ENCODE data around the gene ATP5PD.

ATP5PD gene

DNA sequence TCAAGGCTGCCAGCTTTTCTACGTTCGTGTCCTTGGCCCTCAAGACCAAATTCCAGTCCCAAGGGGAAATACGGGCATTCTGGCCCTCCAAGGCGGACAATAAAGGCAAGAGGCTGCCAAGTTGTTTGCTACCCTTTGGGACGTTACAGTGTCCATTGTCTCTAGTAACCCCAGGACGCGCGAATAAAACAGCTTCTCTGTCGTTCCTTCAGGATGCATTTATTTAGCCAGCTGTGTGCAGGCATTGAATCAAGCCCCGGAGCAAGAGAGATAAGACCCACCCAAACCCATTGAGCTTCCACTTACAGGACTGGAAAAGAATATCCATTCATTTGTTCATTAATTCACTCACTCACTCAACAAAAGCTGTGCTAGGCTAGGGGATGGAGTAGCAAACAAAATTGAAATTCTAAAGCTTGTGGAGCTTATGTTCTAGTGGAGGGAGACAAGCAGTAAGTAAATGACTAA is 33.6 kb downstream of the ATP5PD start:
- Histone ChIP-seq H3K9me3 (no peaks in the 10 kb centered on the region), H3K36me3 (no peaks in the 10 kb centered on the region)
- no peak for DNase-seq

DNA sequence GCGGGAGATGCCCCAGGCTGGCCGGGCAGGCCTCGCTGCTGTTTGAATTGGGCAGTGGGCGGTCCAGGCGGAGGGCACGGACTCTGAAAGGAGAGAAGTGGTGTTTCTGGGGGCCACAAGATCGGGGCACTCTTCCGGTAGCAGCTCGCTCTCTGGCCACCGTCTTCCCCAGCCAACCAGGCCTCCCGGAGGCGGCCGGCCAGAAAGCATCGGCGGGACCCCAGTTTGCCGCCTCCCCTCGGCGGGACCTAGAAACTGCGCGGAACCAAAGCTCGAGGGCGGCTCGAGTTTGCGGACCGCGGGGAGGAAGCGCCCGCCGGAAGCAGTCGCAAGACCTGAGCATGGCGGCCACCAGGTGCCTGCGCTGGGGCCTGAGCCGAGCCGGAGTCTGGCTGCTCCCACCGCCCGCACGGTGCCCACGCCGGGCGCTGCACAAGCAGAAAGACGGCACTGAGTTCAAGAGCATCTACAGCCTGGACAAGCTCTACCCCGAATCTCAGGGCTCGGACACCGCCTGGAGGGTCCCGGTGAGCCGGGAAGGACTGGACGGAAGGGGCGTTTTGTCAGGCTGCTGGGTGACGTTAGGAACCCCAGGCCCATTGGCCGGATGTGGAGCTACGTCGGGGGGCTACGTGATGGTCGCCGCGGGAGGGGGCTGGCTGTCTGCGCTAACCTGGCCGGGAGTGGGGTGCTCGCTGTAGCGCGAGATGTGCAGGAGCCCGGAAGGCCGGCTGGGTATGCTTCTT is 34.2 kb downstream of the ATP5PD start, which contains the start of gene MRPL58:
TSS of gene MRPL58 (plus strand) at position 325 of the 746 bp plus-strand sequence. CDS start at position 342, 17 bp downstream.
- no peaks in the 10 kb centered on the region for H3K36me3 ChIP-seq

More for the DNA sequence above, 33.6 kb downstream of the ATP5PD start:
- TF ChIP-seq, protein P1, sequence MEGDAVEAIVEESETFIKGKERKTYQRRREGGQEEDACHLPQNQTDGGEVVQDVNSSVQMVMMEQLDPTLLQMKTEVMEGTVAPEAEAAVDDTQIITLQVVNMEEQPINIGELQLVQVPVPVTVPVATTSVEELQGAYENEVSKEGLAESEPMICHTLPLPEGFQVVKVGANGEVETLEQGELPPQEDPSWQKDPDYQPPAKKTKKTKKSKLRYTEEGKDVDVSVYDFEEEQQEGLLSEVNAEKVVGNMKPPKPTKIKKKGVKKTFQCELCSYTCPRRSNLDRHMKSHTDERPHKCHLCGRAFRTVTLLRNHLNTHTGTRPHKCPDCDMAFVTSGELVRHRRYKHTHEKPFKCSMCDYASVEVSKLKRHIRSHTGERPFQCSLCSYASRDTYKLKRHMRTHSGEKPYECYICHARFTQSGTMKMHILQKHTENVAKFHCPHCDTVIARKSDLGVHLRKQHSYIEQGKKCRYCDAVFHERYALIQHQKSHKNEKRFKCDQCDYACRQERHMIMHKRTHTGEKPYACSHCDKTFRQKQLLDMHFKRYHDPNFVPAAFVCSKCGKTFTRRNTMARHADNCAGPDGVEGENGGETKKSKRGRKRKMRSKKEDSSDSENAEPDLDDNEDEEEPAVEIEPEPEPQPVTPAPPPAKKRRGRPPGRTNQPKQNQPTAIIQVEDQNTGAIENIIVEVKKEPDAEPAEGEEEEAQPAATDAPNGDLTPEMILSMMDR (IDR thresholded peaks at IDR 0.05; ENCODE audit: low read depth, low read length), result no peak
- Histone ChIP-seq H3K4me1 (peaks cover 9% of the 10 kb centered on the region), H3K4me3 (ENCODE audit: low read depth, low read length) (peak overlapping the region; percentile 88), H3K27me3 (no peaks in the 10 kb centered on the region)

DNA sequence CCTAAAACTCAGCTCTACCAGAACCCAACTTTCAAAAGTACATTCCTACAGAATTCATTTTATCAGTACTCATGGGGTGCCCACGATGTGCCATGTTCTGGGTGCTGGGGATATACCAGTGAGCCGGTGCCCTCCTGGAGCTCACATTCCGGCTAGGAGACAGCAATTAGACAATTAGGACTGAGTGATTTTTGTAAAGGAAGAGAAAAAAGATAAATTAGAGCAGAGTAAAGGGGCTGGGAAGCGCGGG is 34.7 kb downstream of the ATP5PD start:
- no peaks in the 10 kb centered on the region for H3K9me3 ChIP-seq
- peaks cover 9% of the 10 kb centered on the region for H3K4me1 ChIP-seq
- H3K36me3 ChIP-seq, result no peaks in the 10 kb centered on the region
- H3K4me3 ChIP-seq (ENCODE audit: low read depth, low read length), result peak overlapping the region; percentile 88
- no peak for DNase-seq
- TF ChIP-seq, protein P1 (IDR thresholded peaks at IDR 0.05; ENCODE audit: low read depth, low read length), result no peak
- H3K27me3 ChIP-seq, result no peaks in the 10 kb centered on the region

More for the DNA sequence above, 34.2 kb downstream of the ATP5PD start, which contains the start of gene MRPL58:
- peak within 1 kb of the TSS; percentile 88 for H3K4me3 ChIP-seq (ENCODE audit: low read depth, low read length)
- peak; percentile 93 for DNase-seq
- TF ChIP-seq, protein P1 (IDR thresholded peaks at IDR 0.05; ENCODE audit: low read depth, low read length), result peak; percentile 44
- peaks cover 9% of the 10 kb centered on the region for H3K4me1 ChIP-seq
- no peaks in the 10 kb centered on the region for H3K9me3 ChIP-seq
- H3K27me3 ChIP-seq, result no peaks in the 10 kb centered on the region

DNA sequence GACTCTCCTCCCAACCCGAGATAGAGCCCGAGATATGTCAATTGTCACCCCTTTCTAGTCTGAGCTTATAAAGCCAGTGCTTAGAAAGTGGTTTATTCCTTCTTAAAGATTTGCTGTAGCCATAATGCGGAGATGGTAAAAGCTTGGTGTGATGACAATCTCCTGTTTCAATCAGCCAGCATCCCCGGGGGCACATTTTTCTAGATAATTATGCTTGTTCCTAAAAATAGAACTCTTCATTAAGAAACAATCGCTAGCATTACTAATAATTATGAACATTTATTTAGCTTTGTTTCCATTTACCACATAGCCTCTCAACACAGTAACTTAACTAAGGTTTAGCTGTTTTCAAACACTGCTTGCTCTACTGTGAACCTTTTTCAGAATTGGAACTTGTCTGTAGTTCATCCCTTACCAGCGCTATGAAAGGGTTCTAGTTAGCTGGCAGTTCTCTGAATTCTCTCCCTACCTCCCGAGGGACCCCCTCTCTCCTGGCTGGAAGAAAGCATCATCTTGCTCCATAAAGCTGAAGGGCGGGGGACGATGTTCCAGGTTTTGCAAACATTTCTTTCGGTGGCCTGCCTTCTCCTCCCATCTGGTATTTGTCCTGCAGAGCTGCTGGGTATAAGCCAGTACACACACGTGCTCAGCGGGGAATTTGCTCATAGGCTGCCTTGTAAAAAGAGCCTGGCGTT is 35.2 kb downstream of the ATP5PD start:
- Histone ChIP-seq H3K36me3 (no peaks in the 10 kb centered on the region), H3K4me3 (ENCODE audit: low read depth, low read length) (peak overlapping the region; percentile 88)
- peak; percentile 74 for DNase-seq

DNA sequence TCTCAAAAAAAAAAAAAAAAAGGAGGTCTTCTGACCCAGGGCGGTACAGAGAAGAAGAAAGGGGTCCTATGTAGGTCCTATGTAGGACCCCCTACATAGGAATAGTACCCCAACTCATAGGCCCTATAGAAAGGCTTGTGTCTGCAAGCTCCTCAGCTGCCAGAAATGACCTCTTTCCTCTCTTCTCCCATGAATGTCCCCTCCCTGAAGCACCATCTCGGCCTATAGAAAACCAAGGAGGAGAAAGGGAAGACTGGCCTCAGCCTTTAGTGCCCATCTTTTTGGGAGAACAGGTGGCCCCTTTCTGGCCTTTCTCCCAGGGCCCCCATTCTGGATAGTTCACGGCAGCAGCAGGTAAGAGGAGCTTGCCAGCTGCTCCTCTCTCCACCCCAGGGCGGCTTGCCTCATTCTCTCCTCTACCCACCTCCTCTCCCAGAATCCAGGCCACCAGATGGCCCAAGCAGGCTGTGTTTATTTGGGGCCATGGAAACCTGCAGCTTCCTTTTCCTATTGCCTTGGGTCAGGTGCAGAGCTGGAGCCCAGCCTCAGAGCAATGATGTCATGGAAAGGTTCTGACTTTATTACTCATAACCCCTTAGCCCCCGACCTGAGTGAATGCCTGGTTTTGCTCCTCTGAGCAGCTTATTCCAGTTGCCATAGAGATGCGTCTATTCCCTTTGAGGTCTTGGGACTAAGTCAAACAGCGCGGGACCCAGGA is 35.9 kb downstream of the ATP5PD start:
- no peaks in the 10 kb centered on the region for H3K27me3 ChIP-seq
- peak; percentile 90 for DNase-seq
- TF ChIP-seq, protein P1 (IDR thresholded peaks at IDR 0.05; ENCODE audit: low read depth, low read length), result no peak
- H3K9me3 ChIP-seq, result no peaks in the 10 kb centered on the region
- peak overlapping the region; percentile 88 for H3K4me3 ChIP-seq (ENCODE audit: low read depth, low read length)
- H3K36me3 ChIP-seq, result no peaks in the 10 kb centered on the region
- H3K4me1 ChIP-seq, result peaks cover 9% of the 10 kb centered on the region

More for the DNA sequence above, 35.2 kb downstream of the ATP5PD start:
- Histone ChIP-seq H3K9me3 (no peaks in the 10 kb centered on the region), H3K4me1 (peaks cover 9% of the 10 kb centered on the region), H3K27me3 (no peaks in the 10 kb centered on the region)
- TF ChIP-seq, protein P1 (IDR thresholded peaks at IDR 0.05; ENCODE audit: low read depth, low read length), result no peak

Measured in BE2C (cell line).